Panc1 (cell line): ENCODE results near the gene ARHGAP6.

Experiments used
- SIN3A ChIP-seq: IDR thresholded peaks from 2 replicates; pipeline ENCODE4 v1.6.1; 2012; ENCODE audit warnings: low read depth, mild to moderate bottlenecking, low read length, moderate library complexity, borderline replicate concordance; ENCODE audit not compliant: insufficient read depth
- TF ChIP-seq, protein P1 (sequence below): fragments of 450-650 bp; IDR thresholded peaks from 2 replicates; pipeline ENCODE4 v1.5.1; 2017; ENCODE audit warnings: mild to moderate bottlenecking

DNA sequence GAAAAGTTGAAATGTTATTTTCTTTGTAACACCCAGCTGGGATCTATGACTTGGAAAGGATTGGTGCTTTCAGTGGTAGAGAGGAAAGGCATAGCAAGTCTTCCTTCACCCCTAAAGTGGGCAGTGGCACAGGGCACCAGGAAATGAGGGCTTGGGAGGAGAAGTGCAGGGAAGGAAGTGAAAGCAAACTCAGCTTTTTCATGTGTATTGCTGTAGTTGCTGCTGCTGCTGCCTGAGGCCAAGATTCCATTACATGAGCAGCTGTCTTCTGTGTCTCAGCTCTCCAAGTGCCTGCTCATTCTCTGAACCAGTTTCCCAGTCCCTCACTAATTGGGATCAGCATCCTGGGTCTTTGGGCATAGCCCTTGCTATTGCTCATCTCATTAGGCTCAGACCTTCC, 552.0 kb downstream of the ARHGAP6 start:
- TF ChIP-seq, protein P1, sequence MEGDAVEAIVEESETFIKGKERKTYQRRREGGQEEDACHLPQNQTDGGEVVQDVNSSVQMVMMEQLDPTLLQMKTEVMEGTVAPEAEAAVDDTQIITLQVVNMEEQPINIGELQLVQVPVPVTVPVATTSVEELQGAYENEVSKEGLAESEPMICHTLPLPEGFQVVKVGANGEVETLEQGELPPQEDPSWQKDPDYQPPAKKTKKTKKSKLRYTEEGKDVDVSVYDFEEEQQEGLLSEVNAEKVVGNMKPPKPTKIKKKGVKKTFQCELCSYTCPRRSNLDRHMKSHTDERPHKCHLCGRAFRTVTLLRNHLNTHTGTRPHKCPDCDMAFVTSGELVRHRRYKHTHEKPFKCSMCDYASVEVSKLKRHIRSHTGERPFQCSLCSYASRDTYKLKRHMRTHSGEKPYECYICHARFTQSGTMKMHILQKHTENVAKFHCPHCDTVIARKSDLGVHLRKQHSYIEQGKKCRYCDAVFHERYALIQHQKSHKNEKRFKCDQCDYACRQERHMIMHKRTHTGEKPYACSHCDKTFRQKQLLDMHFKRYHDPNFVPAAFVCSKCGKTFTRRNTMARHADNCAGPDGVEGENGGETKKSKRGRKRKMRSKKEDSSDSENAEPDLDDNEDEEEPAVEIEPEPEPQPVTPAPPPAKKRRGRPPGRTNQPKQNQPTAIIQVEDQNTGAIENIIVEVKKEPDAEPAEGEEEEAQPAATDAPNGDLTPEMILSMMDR = no peak
- no peak for TF ChIP-seq SIN3A
